Measurements from ENCODE around the gene CCDC186.

DNA sequence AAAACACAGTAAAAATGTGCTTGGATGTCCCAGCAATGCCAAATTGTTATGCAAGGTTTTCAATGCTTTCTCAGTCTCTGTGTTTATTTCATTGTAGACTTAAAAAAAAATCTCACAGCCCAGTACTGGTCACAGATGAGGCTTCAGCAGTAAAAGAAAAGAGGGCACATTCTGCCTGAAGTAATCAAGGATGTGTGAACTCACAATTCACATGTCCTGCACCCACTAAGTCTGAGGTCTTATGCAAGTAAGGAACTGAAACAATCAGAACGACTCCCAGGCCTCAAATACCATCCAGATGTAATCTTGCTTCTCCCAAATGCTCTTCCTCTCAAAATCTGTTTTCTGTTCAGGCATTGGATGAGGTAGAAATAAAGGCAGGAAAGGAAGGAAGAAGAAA, 96.7 kb downstream of the CCDC186 start:
- TF ChIP-seq EZH2phosphoT487 (IDR thresholded peaks at IDR 0.05; ENCODE audit: borderline replicate concordance, low read length): no peak
- TF ChIP-seq, protein P1, sequence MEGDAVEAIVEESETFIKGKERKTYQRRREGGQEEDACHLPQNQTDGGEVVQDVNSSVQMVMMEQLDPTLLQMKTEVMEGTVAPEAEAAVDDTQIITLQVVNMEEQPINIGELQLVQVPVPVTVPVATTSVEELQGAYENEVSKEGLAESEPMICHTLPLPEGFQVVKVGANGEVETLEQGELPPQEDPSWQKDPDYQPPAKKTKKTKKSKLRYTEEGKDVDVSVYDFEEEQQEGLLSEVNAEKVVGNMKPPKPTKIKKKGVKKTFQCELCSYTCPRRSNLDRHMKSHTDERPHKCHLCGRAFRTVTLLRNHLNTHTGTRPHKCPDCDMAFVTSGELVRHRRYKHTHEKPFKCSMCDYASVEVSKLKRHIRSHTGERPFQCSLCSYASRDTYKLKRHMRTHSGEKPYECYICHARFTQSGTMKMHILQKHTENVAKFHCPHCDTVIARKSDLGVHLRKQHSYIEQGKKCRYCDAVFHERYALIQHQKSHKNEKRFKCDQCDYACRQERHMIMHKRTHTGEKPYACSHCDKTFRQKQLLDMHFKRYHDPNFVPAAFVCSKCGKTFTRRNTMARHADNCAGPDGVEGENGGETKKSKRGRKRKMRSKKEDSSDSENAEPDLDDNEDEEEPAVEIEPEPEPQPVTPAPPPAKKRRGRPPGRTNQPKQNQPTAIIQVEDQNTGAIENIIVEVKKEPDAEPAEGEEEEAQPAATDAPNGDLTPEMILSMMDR (IDR thresholded peaks at IDR 0.05; ENCODE audit: low read depth, low read length, poor library complexity, severe bottlenecking): no peak
